IMR-90 (cell line): ENCODE measurements around the gene PSPC1. TPM values are rescaled to one million over a fixed set of nuclear protein-coding genes. Genes with fewer than 3 reads are reported as not detected.
A peak's percentile ranks its signal among the peaks of the same experiment; 100 is the strongest.

Experiments used
- ATAC-seq: fragments of 200-7000 bp; cut with Tn5 transposase; 2 replicates; pipeline ENCODE4 v1.9.1; 2020; ENCODE audit warnings: low read depth, mild to moderate bottlenecking, moderate library complexity
- BruUV-seq: library from RNA; stranded (reverse); fragments of 400-500 nt; replicated peaks from 2 replicates; lab custom pipeline; 2021; lab: Mats Ljungman, UMichigan
- CTCF ChIA-PET: fragments of 300-600 bp; formaldehyde crosslinking; extraction: SDS; loops from one replicate; lab custom pipeline; 2021; ENCODE audit warnings: antibody characterized with exemption; lab: Yijun Ruan, JAX
- POLR2A ChIA-PET: fragments of 300-600 bp; sonication (Branson Sonifier 250); formaldehyde crosslinking; loops from one replicate; lab custom pipeline; 2022; ENCODE audit warnings: antibody characterized with exemption; ENCODE audit not compliant: unreplicated experiment; lab: Charles Lee
- DNase-seq: peaks from one replicate; pipeline ENCODE4 v3.0.0; 2013
- H2AFZ ChIP-seq: replicated peaks from 2 replicates; pipeline ENCODE3; 2013; ENCODE audit warnings: low read length, mild to moderate bottlenecking; ENCODE audit not compliant: poor library complexity
- H2AK5ac ChIP-seq: 2 replicates; pipeline ENCODE4 v1.6.1; 2013; ENCODE audit warnings: low read depth, low read length, inconsistent platforms
- H2AK9ac ChIP-seq: replicated peaks from 2 replicates; pipeline ENCODE3; 2013; ENCODE audit warnings: mild to moderate bottlenecking, low read depth, low read length, moderate library complexity; ENCODE audit not compliant: poor library complexity
- H2BK120ac ChIP-seq: 2 replicates; pipeline ENCODE4 v1.6.1; 2013; ENCODE audit warnings: low read depth, low read length, inconsistent platforms
- H2BK15ac ChIP-seq: 3 replicates; pipeline ENCODE4 v1.6.1; 2013; ENCODE audit warnings: low read depth, low read length, inconsistent platforms
- H2BK20ac ChIP-seq: 2 replicates; pipeline ENCODE4 v1.6.1; 2013; ENCODE audit warnings: low read depth, mild to moderate bottlenecking, inconsistent platforms, low read length, moderate library complexity
- H2BK5ac ChIP-seq: 2 replicates; pipeline ENCODE4 v1.6.1; 2013; ENCODE audit warnings: mild to moderate bottlenecking, low read depth, low read length, inconsistent platforms; ENCODE audit not compliant: poor library complexity, severe bottlenecking
- H3K14ac ChIP-seq: replicated peaks from 2 replicates; pipeline ENCODE4 v1.6.1; 2013; ENCODE audit warnings: low read depth, low read length, inconsistent platforms
- H3K18ac ChIP-seq: 2 replicates; pipeline ENCODE4 v1.6.1; 2013; ENCODE audit warnings: low read depth, low read length, control low read depth
- H3K23ac ChIP-seq: 2 replicates; pipeline ENCODE4 v1.6.1; 2013; ENCODE audit warnings: low read depth, low read length, inconsistent platforms
- H3K27ac ChIP-seq: 2 replicates; pipeline ENCODE4 v1.5.1; 2013; ENCODE audit warnings: mild to moderate bottlenecking, control low read depth, low read length; ENCODE audit not compliant: insufficient read depth
- H3K27me3 ChIP-seq: 2 replicates; pipeline ENCODE4 v1.6.1; 2013; ENCODE audit warnings: low read length; ENCODE audit not compliant: control insufficient read depth, insufficient read depth
- H3K36me3 ChIP-seq: 2 replicates; pipeline ENCODE4 v1.6.1; 2013; ENCODE audit warnings: low read length, mixed read lengths; ENCODE audit not compliant: control insufficient read depth, insufficient read depth
- H3K4ac ChIP-seq: 2 replicates; pipeline ENCODE4 v1.6.1; 2013; ENCODE audit warnings: low read depth, low read length, inconsistent platforms
- H3K4me1 ChIP-seq: 2 replicates; pipeline ENCODE4 v1.6.1; 2013; ENCODE audit warnings: low read length, mixed read lengths; ENCODE audit not compliant: control insufficient read depth, insufficient read depth
- H3K4me2 ChIP-seq: 2 replicates; pipeline ENCODE4 v1.6.1; 2013; ENCODE audit warnings: low read depth, mild to moderate bottlenecking, control low read depth, low read length, moderate library complexity
- H3K4me3 ChIP-seq: 2 replicates; pipeline ENCODE4 v1.5.1; 2013; ENCODE audit warnings: low read depth, mild to moderate bottlenecking, control low read depth, low read length, moderate library complexity; ENCODE audit not compliant: insufficient read depth
- H3K56ac ChIP-seq: 2 replicates; pipeline ENCODE4 v1.6.1; 2013; ENCODE audit warnings: low read length, inconsistent platforms; ENCODE audit not compliant: insufficient read depth; ENCODE audit errors: extremely low read depth
- H3K79me1 ChIP-seq, 2 experiments: 2 replicates each; pipeline ENCODE4 v1.6.1; 2013; ENCODE audit warnings: low read length in 2 of 2, inconsistent platforms in 1 of 2, low read depth in 1 of 2
- H3K9ac ChIP-seq: 2 replicates; pipeline ENCODE4 v1.6.1; 2013; ENCODE audit warnings: low read depth, low read length, control low read depth
- H3K9me1 ChIP-seq: 2 replicates; pipeline ENCODE4 v1.6.1; 2013; ENCODE audit warnings: low read length, inconsistent platforms; ENCODE audit not compliant: insufficient read depth
- H3K9me3 ChIP-seq: 2 replicates; pipeline ENCODE4 v1.6.1; 2013; ENCODE audit warnings: low read length; ENCODE audit not compliant: control insufficient read depth, insufficient read depth
- H4K20me1 ChIP-seq: 2 replicates; pipeline ENCODE4 v1.6.1; 2013; ENCODE audit warnings: low read length, inconsistent platforms; ENCODE audit not compliant: insufficient read depth
- H4K5ac ChIP-seq: 2 replicates; pipeline ENCODE4 v1.6.1; 2013; ENCODE audit warnings: mild to moderate bottlenecking, low read depth, low read length, control low read depth
- H4K8ac ChIP-seq, 2 experiments: 2 replicates each; pipeline ENCODE4 v1.6.1; 2013; ENCODE audit warnings: low read depth in 2 of 2, low read length in 2 of 2, control low read depth in 1 of 2, inconsistent platforms in 1 of 2
- H4K91ac ChIP-seq: 2 replicates; pipeline ENCODE4 v1.6.1; 2013; ENCODE audit warnings: low read depth, low read length, inconsistent platforms; ENCODE audit not compliant: insufficient read depth
- MAFK ChIP-seq: IDR thresholded peaks from 2 replicates; pipeline ENCODE4 v1.6.1; 2012; ENCODE audit warnings: low read depth, low read length, improper control_type of control experiment
- WGBS, 2 experiments: methylation state at CpG; one replicate each; pipeline versions ENCODE4 v1.1.5 to v1.1.7; 2013; ENCODE audit warnings: missing lambda C conversion rate in 2 of 2; ENCODE audit not compliant: insufficient read length in 1 of 2; ENCODE audit errors: extremely low coverage in 2 of 2; 5-methylcytosine and 5-hydroxymethylcytosine counted together
- dilution Hi-C: fragments of 300-500 bp; cut with HindIII; formaldehyde crosslinking; loops from one replicate; pipeline ENCODE4 v1.14.3; 2018; ENCODE audit warnings: low sequenced_read_pairs; ENCODE audit not compliant: unreplicated experiment
- in situ Hi-C: fragments of 300-500 bp; cut with MboI; formaldehyde crosslinking; loops from 3 replicates; pipeline ENCODE4 v1.14.3; 2019; ENCODE audit warnings: low sequenced_read_pairs, inconsistent platforms, mixed read lengths
- intact Hi-C: fragments of 100-400 bp; cut with micrococcal nuclease; formaldehyde crosslinking; loops from 2 replicates; pipeline ENCODE4 v1.10.0; 2022
- polyA plus RNA-seq, 3 experiments: library from polyadenylated mRNA; depleted of rRNA; stranded (reverse); fragments of >200 nt; gene quantifications; 2 replicates each; pipeline ENCODE4 v1.2.3, GENCODE V29; 2012; ENCODE audit warnings: low replicate concordance in 1 of 3
- total RNA-seq: library from RNA; depleted of rRNA; stranded (reverse); fragments of >200 nt; gene quantifications from 2 replicates; pipeline ENCODE4 v1.2.3, GENCODE V29; 2012
- TF ChIP-seq, protein P1 (sequence below): fragments of 150-350 bp; IDR thresholded peaks from 2 replicates; pipeline ENCODE4 v1.6.1; 2016; ENCODE audit warnings: low read depth, mild to moderate bottlenecking, low read length, moderate library complexity, borderline replicate concordance

The PSPC1 gene
- total and polyA plus RNA-seq, 2 of the 4 experiments (the other 2 are of a cell fraction), result 38.3 to 39.8 TPM

- Histone ChIP-seq H2AK9ac (no peak overlapping the region), H3K9ac (no peak overlapping the region), H2BK5ac (no peak overlapping the region), H4K20me1 (no peaks in the 10 kb centered on the region; the same call in 1 of the 2 replicates), H3K23ac (no peak overlapping the region), H3K9me1 (peaks cover 4% of the 10 kb centered on the region; the same call in 1 of the 2 replicates), H3K79me1 (peaks cover 3 to 8% of the 10 kb centered on the region in 2 experiments; a peak in 2 of 4 replicates), H2BK20ac (no peak overlapping the region), H4K8ac (no peak overlapping the region), H4K91ac (no peak overlapping the region), H3K36me3 (peaks cover 45% of the 10 kb centered on the region), H3K18ac (no peak overlapping the region), H3K4me2 (no peak overlapping the region), H3K9me3 (no peaks in the 10 kb centered on the region), H3K14ac (no peak overlapping the region), H2AFZ (no peak overlapping the region), H2BK120ac (no peak overlapping the region), H4K5ac (no peak overlapping the region), H2BK15ac (no peak overlapping the region), H3K27ac (no peak overlapping the region), H3K27me3 (no peaks in the 10 kb centered on the region), H3K4ac (no peak overlapping the region), H3K4me3 (no peak overlapping the region), H2AK5ac (no peak overlapping the region), H3K4me1 (no peaks in the 10 kb centered on the region), H3K56ac (no peak overlapping the region)
- TF ChIP-seq MAFK, result peak; percentile 65
- TF ChIP-seq, protein P1, sequence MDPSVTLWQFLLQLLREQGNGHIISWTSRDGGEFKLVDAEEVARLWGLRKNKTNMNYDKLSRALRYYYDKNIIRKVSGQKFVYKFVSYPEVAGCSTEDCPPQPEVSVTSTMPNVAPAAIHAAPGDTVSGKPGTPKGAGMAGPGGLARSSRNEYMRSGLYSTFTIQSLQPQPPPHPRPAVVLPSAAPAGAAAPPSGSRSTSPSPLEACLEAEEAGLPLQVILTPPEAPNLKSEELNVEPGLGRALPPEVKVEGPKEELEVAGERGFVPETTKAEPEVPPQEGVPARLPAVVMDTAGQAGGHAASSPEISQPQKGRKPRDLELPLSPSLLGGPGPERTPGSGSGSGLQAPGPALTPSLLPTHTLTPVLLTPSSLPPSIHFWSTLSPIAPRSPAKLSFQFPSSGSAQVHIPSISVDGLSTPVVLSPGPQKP, result no peak
- CTCF ChIA-PET, result interaction anchor here (0.6 kb wide), 1 partner anchor 18 kb away, joined by 3 read pairs; no protein-coding TSS in a partner anchor
- intact Hi-C loops (no loop called here), dilution Hi-C loops (no loop called here), in situ Hi-C loops (loop anchor here (25.0 kb wide), 1 partner anchor 326 kb away; no protein-coding TSS in a partner anchor)
- no TSS peak for BruUV-seq
- POLR2A ChIA-PET, result no interaction called here
- WGBS, 2 experiments, result no CpG with 5 or more reads among the region's 2 CpGs
- ATAC-seq, result no peak
- no peak for DNase-seq
Measured at GRCh38 chr13:19661126-19661525, 121.6 kb downstream of the PSPC1 start.
